Ectodermal cell (in vitro differentiated cells): ENCODE results near the gene KLC1.
"Not testable (repeated sequence)": the region's sequence is repeated elsewhere in the genome, so short reads cannot be mapped to it uniquely, and the experiment has no call there.

Source experiments
- H3K27ac ChIP-seq: 2 replicates; pipeline ENCODE4 v1.7.0; 2013; ENCODE audit warnings: mild to moderate bottlenecking, low read depth, low read length; ENCODE audit not compliant: insufficient read depth, poor library complexity, severe bottlenecking
- H3K27me3 ChIP-seq: 2 replicates; pipeline ENCODE4 v1.7.0; 2013; ENCODE audit warnings: mild to moderate bottlenecking, low read length; ENCODE audit not compliant: insufficient read depth, control insufficient read depth, poor library complexity, severe bottlenecking
- H3K36me3 ChIP-seq: one replicate; pipeline ENCODE4 v1.7.0; 2013; ENCODE audit warnings: low read length; ENCODE audit not compliant: control insufficient read depth, insufficient read depth
- H3K4me1 ChIP-seq: one replicate; pipeline ENCODE4 v1.7.0; 2013; ENCODE audit warnings: low read length; ENCODE audit not compliant: control insufficient read depth, insufficient read depth
- H3K4me3 ChIP-seq: 2 replicates; pipeline ENCODE4 v1.7.0; 2013; ENCODE audit warnings: low read depth, low read length, control low read depth; ENCODE audit not compliant: insufficient read depth
- H3K9me3 ChIP-seq: 2 replicates; pipeline ENCODE4 v1.7.0; 2013; ENCODE audit warnings: mild to moderate bottlenecking, low read length, moderate library complexity; ENCODE audit not compliant: control insufficient read depth
- WGBS, 2 experiments: methylation state at CpG; one replicate each; pipeline ENCODE4 v1.1.7; 2013; ENCODE audit warnings: missing lambda C conversion rate in 2 of 2; 5-methylcytosine and 5-hydroxymethylcytosine counted together

KLC1 gene

GRCh38 chr14:103638594-103638993 lies 9.6 kb downstream of the KLC1 start:
- Histone ChIP-seq H3K27ac (no peak overlapping the region), H3K9me3 (no peaks in the 10 kb centered on the region), H3K36me3 (no peaks in the 10 kb centered on the region), H3K4me3 (no peak overlapping the region), H3K27me3 (no peaks in the 10 kb centered on the region), H3K4me1 (no peaks in the 10 kb centered on the region)
- 93 to 96% methylated on average over 3 of the region's 3 CpGs for WGBS, 2 experiments

- WGBS, 2 experiments = 96 to 97% methylated on average over 4 of the region's 4 CpGs
- no peak overlapping the region for H3K4me3 ChIP-seq
- H3K27me3 ChIP-seq = no peaks in the 10 kb centered on the region
- no peaks in the 10 kb centered on the region for H3K4me1 ChIP-seq
- H3K9me3 ChIP-seq = no peaks in the 10 kb centered on the region
- H3K36me3 ChIP-seq = no peaks in the 10 kb centered on the region
- H3K27ac ChIP-seq = no peak overlapping the region
These were observed 12.2 kb downstream of the KLC1 start for GRCh38 chr14:103641161-103641560.

- Histone ChIP-seq H3K27me3 (no peaks in the 10 kb centered on the region), H3K4me1 (no peaks in the 10 kb centered on the region), H3K36me3 (no peaks in the 10 kb centered on the region), H3K4me3 (no peak overlapping the region), H3K9me3 (no peaks in the 10 kb centered on the region), H3K27ac (no peak overlapping the region)
- 95 to 98% methylated on average over 3 of the region's 3 CpGs for WGBS, 2 experiments
These were observed 17.2 kb downstream of the KLC1 start for GRCh38 chr14:103646189-103646588.

- WGBS, 2 experiments = 88 to 96% methylated on average over 3 of the region's 3 CpGs
- Histone ChIP-seq H3K27ac (no peak overlapping the region), H3K9me3 (no peaks in the 10 kb centered on the region)
These were observed 20.0 kb downstream of the KLC1 start for GRCh38 chr14:103649001-103649400.

GRCh38 chr14:103650213-103650612 lies 21.2 kb downstream of the KLC1 start:
- Histone ChIP-seq H3K9me3 (no peaks in the 10 kb centered on the region), H3K27ac (no peak overlapping the region), H3K4me1 (no peaks in the 10 kb centered on the region), H3K27me3 (no peaks in the 10 kb centered on the region), H3K4me3 (no peak overlapping the region), H3K36me3 (peaks cover 13% of the 10 kb centered on the region)
- 96% methylated on average over 4 of the region's 4 CpGs for WGBS, 2 experiments

More at GRCh38 chr14:103649001-103649400, 20.0 kb downstream of the KLC1 start:
- no peak overlapping the region for H3K4me3 ChIP-seq
- no peaks in the 10 kb centered on the region for H3K27me3 ChIP-seq
- peaks cover 5% of the 10 kb centered on the region for H3K36me3 ChIP-seq
- H3K4me1 ChIP-seq = no peaks in the 10 kb centered on the region

GRCh38 chr14:103651585-103651984 lies 22.6 kb downstream of the KLC1 start:
- Histone ChIP-seq H3K36me3 (peaks cover 27% of the 10 kb centered on the region), H3K27ac (no peak overlapping the region)
- WGBS, 2 experiments = 88 to 93% methylated on average over 7 of the region's 7 CpGs

GRCh38 chr14:103652806-103653205 lies 23.8 kb downstream of the KLC1 start:
- no peak overlapping the region for H3K4me3 ChIP-seq
- H3K9me3 ChIP-seq = no peaks in the 10 kb centered on the region
- peaks cover 38% of the 10 kb centered on the region for H3K36me3 ChIP-seq
- no peak overlapping the region for H3K27ac ChIP-seq
- WGBS, 2 experiments = 90 to 99% methylated on average over 3 of the region's 3 CpGs
- H3K4me1 ChIP-seq = no peaks in the 10 kb centered on the region
- H3K27me3 ChIP-seq = no peaks in the 10 kb centered on the region

More at GRCh38 chr14:103651585-103651984, 22.6 kb downstream of the KLC1 start:
- Histone ChIP-seq H3K4me3 (no peak overlapping the region), H3K9me3 (no peaks in the 10 kb centered on the region), H3K4me1 (no peaks in the 10 kb centered on the region), H3K27me3 (no peaks in the 10 kb centered on the region)

- peaks cover 40% of the 10 kb centered on the region for H3K36me3 ChIP-seq
These were observed 24.3 kb downstream of the KLC1 start for GRCh38 chr14:103653336-103653735.

GRCh38 chr14:103653805-103654204 lies 24.8 kb downstream of the KLC1 start:
- Histone ChIP-seq H3K9me3 (no peaks in the 10 kb centered on the region), H3K27ac (no peak overlapping the region), H3K27me3 (no peaks in the 10 kb centered on the region), H3K4me3 (no peak overlapping the region), H3K4me1 (no peaks in the 10 kb centered on the region), H3K36me3 (peaks cover 40% of the 10 kb centered on the region)
- 88 to 96% methylated on average over 4 of the region's 4 CpGs for WGBS, 2 experiments

More at GRCh38 chr14:103653336-103653735, 24.3 kb downstream of the KLC1 start:
- H3K9me3 ChIP-seq, H3K27ac ChIP-seq, H3K27me3 ChIP-seq, H3K4me3 ChIP-seq, H3K4me1 ChIP-seq: not testable (repeated sequence)
- 91 to 94% methylated on average over 10 of the region's 10 CpGs for WGBS, 2 experiments

GRCh38 chr14:103654619-103655018 lies 25.6 kb downstream of the KLC1 start:
- Histone ChIP-seq H3K4me3 (no peak overlapping the region), H3K27me3 (no peaks in the 10 kb centered on the region), H3K36me3 (peaks cover 44% of the 10 kb centered on the region), H3K9me3 (no peaks in the 10 kb centered on the region), H3K4me1 (no peaks in the 10 kb centered on the region), H3K27ac (no peak overlapping the region)
- WGBS, 2 experiments = 93 to 94% methylated on average over 6 of the region's 6 CpGs
